ENCODE results near the gene ACTG1.

GRCh38 chr17:81550830-81551457 lies 38.3 kb upstream of the ACTG1 start:
- TF ChIP-seq CTCF (conservative IDR thresholded peaks at IDR 0.05; ENCODE audit: low read length) (no peak), EZH2phosphoT487 (IDR thresholded peaks at IDR 0.05; ENCODE audit: borderline replicate concordance, low read depth, low read length) (no peak)
